Stimulated activated CD8-positive, alpha-beta memory T cell treated with anti-CD3 and anti-CD28 coated beads, Interleukin-4, amount 100 ng/mL, for 24 hours (primary cell): Measurements from ENCODE around the gene PURA.

Experiments used
- DNase-seq: peaks from one replicate; pipeline ENCODE4 v3.0.0-alpha.2; 2020; ENCODE audit warnings: low read depth

The PURA gene

GRCh38 chr5:140113699-140114263, at the start of gene PURA:
PURA (plus strand) TSS chr5:140114109; CDS start chr5:140114182, 73 bp downstream.
- DNase-seq: peak; percentile 92

GRCh38 chr5:140072812-140073211, 41.1 kb upstream of the PURA start:
- DNase-seq: no peak

- no peak for DNase-seq
Observed at GRCh38 chr5:140073296-140073695, 40.6 kb upstream of the PURA start.

- no peak for DNase-seq
Observed at GRCh38 chr5:140075371-140075770, 38.5 kb upstream of the PURA start.

- DNase-seq: no peak
Observed at GRCh38 chr5:140076142-140076541, 37.8 kb upstream of the PURA start.

- DNase-seq: no peak
Observed at GRCh38 chr5:140076788-140077187, 37.1 kb upstream of the PURA start.

- DNase-seq: no peak
Observed at GRCh38 chr5:140083120-140083519, 30.8 kb upstream of the PURA start.

- DNase-seq: no peak
Observed at GRCh38 chr5:140083650-140084049, 30.3 kb upstream of the PURA start.

- DNase-seq: no peak
Observed at GRCh38 chr5:140084541-140084940, 29.4 kb upstream of the PURA start.

GRCh38 chr5:140090251-140090650, 23.7 kb upstream of the PURA start:
- DNase-seq: no peak

GRCh38 chr5:140093179-140093578, 20.7 kb upstream of the PURA start:
- DNase-seq: no peak

GRCh38 chr5:140093866-140094265, 20.0 kb upstream of the PURA start:
- no peak for DNase-seq

GRCh38 chr5:140094889-140095288, 19.0 kb upstream of the PURA start:
- no peak for DNase-seq

GRCh38 chr5:140101179-140101578, 12.7 kb upstream of the PURA start:
- DNase-seq: no peak

GRCh38 chr5:140103154-140103553, 10.8 kb upstream of the PURA start:
- DNase-seq: no peak

GRCh38 chr5:140104100-140104499, 9.8 kb upstream of the PURA start:
- DNase-seq: no peak

GRCh38 chr5:140106101-140106500, 7.8 kb upstream of the PURA start:
- DNase-seq: no peak

GRCh38 chr5:140106805-140107311, 7.1 kb upstream of the PURA start:
- no peak for DNase-seq

- DNase-seq: peak; percentile 88
Observed at GRCh38 chr5:140107312-140108092, 6.4 kb upstream of the PURA start.

GRCh38 chr5:140108093-140109017, 5.6 kb upstream of the PURA start:
- DNase-seq: no peak

GRCh38 chr5:140109018-140109758, 4.7 kb upstream of the PURA start:
- no peak for DNase-seq
